LNCaP clone FGC (cell line): ENCODE measurements around the gene MRPL16.

Experiments
- DNase-seq: peaks from one replicate; pipeline ENCODE4 v3.0.0-alpha.2; 2011; ENCODE audit warnings: low read depth
- H3K4me3 ChIP-seq: 2 replicates; pipeline ENCODE4 v1.5.1; 2011; ENCODE audit warnings: mild to moderate bottlenecking, low read depth, low read length, control low read depth
- CTCF ChIP-seq: IDR thresholded peaks from 2 replicates; pipeline ENCODE4 v1.5.1; 2012; ENCODE audit warnings: mild to moderate bottlenecking; ENCODE audit not compliant: control insufficient read depth, insufficient read depth; ENCODE audit errors: extremely low read depth

Gene MRPL16

GRCh38 chr11:59847626-59848025 lies 37.0 kb upstream of the MRPL16 start:
- no peak overlapping the region for H3K4me3 ChIP-seq
- TF ChIP-seq CTCF: no peak
- no peak for DNase-seq

- H3K4me3 ChIP-seq: no peak overlapping the region
- no peak for TF ChIP-seq CTCF
- DNase-seq: no peak
Observed at GRCh38 chr11:59846556-59846955, 36.0 kb upstream of the MRPL16 start.

- no peak for DNase-seq
- TF ChIP-seq CTCF: no peak
- no peak within 1 kb of the TSS for H3K4me3 ChIP-seq
Observed at GRCh38 chr11:59845399-59845798, 34.8 kb upstream of the MRPL16 start, which contains the start of gene CBLIF. Gene CBLIF, minus strand, starts transcription at chr11:59845499. Its CDS starts 46 bp downstream, at chr11:59845453.

- TF ChIP-seq CTCF: no peak
- DNase-seq: no peak
- no peak overlapping the region for H3K4me3 ChIP-seq
Observed at GRCh38 chr11:59842316-59842715, 31.7 kb upstream of the MRPL16 start.

- no peak for TF ChIP-seq CTCF
Observed at GRCh38 chr11:59841514-59841913, 30.9 kb upstream of the MRPL16 start.

GRCh38 chr11:59839615-59840014 lies 29.0 kb upstream of the MRPL16 start:
- no peak for TF ChIP-seq CTCF
- no peak for DNase-seq
- no peak overlapping the region for H3K4me3 ChIP-seq

More at GRCh38 chr11:59841514-59841913, 30.9 kb upstream of the MRPL16 start:
- no peak overlapping the region for H3K4me3 ChIP-seq
- no peak for DNase-seq

- DNase-seq: no peak
- TF ChIP-seq CTCF: no peak
- H3K4me3 ChIP-seq: no peak overlapping the region
Observed at GRCh38 chr11:59833602-59834001, 23.0 kb upstream of the MRPL16 start.
